ENCODE data around the gene RBM33. TPM values are rescaled to one million over a fixed set of nuclear protein-coding genes. Genes with fewer than 3 reads are reported as not detected.

RBM33 gene
- total RNA-seq, 2 donors from 2014 or later = 74.7 to 76.1 TPM

DNA sequence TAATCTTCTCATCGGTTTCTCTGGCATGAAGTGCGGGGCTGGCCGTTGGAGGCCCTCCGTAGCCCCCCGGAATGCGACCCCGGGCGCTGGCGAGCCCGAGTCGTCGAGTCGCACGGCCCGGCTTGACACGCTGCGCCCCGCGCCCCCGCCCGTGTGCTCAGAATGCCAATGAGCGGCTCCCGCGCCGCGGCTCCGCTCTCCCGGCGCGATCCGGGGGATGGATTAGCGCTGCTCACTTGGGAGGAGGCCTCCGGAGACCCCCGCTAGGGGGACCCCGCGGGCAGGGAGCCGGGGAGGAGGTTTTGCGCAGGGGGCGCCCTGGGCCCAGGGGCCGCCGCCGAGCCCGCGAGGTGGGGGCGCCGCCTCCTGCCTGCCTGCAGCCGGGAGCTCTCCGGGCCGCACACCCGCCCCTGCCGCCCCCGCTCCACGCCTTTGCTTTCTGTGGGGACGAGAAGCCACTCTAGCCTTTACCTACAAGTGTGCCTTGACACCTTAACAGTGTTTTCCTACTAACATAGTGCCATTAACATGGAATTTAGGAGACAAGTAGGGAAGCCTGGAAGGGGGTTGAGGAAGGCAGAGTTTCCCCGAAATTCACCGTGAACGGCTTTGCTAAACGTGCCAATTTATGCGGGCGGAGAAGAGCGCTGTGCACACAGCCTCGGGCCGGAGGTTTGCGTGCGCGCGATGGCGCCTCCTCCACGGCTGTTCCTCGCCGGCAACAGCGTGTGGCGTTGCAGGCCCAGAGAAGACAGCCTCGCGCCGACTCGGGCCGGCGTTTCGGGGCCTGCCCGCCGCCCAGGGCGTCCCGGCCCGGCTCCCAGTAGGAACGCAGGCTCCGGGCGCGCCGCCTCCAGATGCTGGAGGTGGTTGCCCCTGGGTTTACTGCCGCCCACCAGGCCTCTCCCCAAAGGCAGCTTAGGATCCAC is 160.7 kb downstream of the RBM33 start:
- DNase-seq (ENCODE audit: low spot score in 2 of 2) = peak in 1 of 2 donors; percentile 74
- no peaks in the 10 kb centered on the region for H3K9me3 Mint-ChIP-seq
- ATAC-seq = peak; percentile 43 to 78
- no peaks in the 10 kb centered on the region for H3K36me3 Mint-ChIP-seq
- H3K27ac Mint-ChIP-seq = no peak overlapping the region

- ATAC-seq (peak in 1 of 2 donors; percentile 18), DNase-seq (ENCODE audit: low spot score in 2 of 2) (no peak)
- H3K27ac Mint-ChIP-seq = no peak overlapping the region
- no peaks in the 10 kb centered on the region for H3K9me3 Mint-ChIP-seq
- H3K36me3 Mint-ChIP-seq = no peaks in the 10 kb centered on the region
Observed at GRCh38 chr7:155805826-155806095, 161.3 kb downstream of the RBM33 start.

DNA sequence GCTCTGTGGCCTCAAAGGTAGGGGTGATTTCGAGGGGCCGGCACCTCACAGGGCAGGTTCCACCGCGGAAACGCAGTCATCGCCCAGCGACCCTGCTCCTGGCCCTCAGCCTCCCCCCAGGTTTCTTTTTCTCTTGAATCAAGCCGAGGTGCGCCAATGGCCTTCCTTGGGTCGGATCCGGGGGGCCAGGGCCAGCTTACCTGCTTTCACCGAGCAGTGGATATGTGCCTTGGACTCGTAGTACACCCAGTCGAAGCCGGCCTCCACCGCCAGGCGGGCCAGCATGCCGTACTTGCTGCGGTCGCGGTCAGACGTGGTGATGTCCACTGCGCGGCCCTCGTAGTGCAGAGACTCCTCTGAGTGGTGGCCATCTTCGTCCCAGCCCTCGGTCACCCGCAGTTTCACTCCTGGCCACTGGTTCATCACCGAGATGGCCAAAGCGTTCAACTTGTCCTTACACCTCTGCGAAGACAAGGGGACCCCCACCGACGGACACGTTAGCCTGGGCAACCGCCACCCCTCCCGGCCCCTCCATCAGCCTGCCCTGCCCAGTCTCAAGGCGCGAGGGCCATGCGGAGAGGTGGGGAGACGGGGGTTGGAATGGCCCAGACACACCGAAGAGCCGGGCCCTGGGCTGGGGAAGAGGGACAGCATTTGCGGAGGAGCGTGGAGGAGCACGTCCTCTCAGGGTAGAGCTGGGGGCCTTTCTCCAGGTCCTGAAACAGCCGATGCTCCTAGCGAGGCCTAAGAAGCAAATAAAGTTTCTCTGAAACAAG is 161.8 kb downstream of the RBM33 start:
- ATAC-seq (no peak), DNase-seq (ENCODE audit: low spot score in 2 of 2) (no peak)
- Mint-ChIP-seq H3K36me3 (no peaks in the 10 kb centered on the region), H3K9me3 (no peaks in the 10 kb centered on the region), H3K27ac (no peak overlapping the region)

- DNase-seq (ENCODE audit: low spot score in 2 of 2) (no peak), ATAC-seq (no peak)
- H3K36me3 Mint-ChIP-seq = peaks cover 0 to 2% of the 10 kb centered on the region in 2 donors
- H3K27ac Mint-ChIP-seq = no peak overlapping the region
- H3K9me3 Mint-ChIP-seq = no peaks in the 10 kb centered on the region
Observed at GRCh38 chr7:155807065-155807671, 162.7 kb downstream of the RBM33 start.

GRCh38 chr7:155807789-155808548 is 163.5 kb downstream of the RBM33 start:
- Mint-ChIP-seq H3K27ac (peak overlapping the region in 1 of 2 donors; percentile 14), H3K9me3 (no peaks in the 10 kb centered on the region), H3K36me3 (peaks cover 0 to 4% of the 10 kb centered on the region in 2 donors)
- ATAC-seq (no peak), DNase-seq (ENCODE audit: low spot score in 2 of 2) (no peak)

- Mint-ChIP-seq H3K36me3 (peaks cover 0 to 4% of the 10 kb centered on the region in 2 donors), H3K27ac (peak overlapping the region in 1 of 2 donors; percentile 50), H3K9me3 (no peaks in the 10 kb centered on the region)
- DNase-seq (ENCODE audit: low spot score in 2 of 2) = no peak
- no peak for ATAC-seq
Observed at GRCh38 chr7:155808549-155809331, 164.3 kb downstream of the RBM33 start.

DNA sequence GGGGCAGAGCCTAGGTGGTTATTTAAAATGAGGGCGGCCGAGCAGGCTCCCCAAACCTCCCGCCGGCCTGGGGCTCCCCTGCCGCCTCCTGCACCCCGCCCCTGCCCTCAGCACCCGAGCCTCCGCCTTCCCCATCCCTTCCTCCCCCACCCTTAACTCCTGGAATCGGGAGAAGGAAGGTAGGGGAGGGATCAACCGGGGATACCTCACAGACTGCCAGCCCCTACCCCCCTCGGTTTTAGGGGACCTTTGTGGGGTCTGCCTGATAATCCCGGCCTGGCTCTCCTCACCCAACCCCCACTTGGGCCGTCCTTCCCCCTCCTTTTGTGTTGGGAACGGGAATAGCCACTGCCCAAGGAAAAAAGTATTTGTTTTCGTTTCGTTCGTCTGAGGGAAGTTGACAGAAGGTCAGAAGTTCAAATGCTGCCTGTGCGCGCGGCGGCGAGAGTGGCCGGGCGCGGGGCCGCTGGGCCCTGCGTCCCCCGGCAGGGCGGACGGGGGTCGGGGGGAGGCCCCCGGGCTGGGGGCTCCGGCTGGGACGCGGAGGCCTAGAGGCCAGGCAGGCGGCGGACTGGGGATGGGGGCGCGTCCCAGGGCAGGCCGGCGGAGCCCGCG is 165.0 kb downstream of the RBM33 start:
- no peak overlapping the region for H3K27ac Mint-ChIP-seq
- no peak for DNase-seq (ENCODE audit: low spot score in 2 of 2)
- H3K9me3 Mint-ChIP-seq = no peaks in the 10 kb centered on the region
- ATAC-seq = no peak
- H3K36me3 Mint-ChIP-seq = peaks cover 0 to 4% of the 10 kb centered on the region in 2 donors

- no peak for ATAC-seq
- no peaks in the 10 kb centered on the region for H3K9me3 Mint-ChIP-seq
- no peak overlapping the region for H3K27ac Mint-ChIP-seq
- DNase-seq (ENCODE audit: low spot score in 2 of 2) = no peak
- peaks cover 0 to 4% of the 10 kb centered on the region in 2 donors for H3K36me3 Mint-ChIP-seq
Observed at GRCh38 chr7:155809947-155810769, 165.7 kb downstream of the RBM33 start.

- DNase-seq (ENCODE audit: low spot score in 2 of 2) (no peak), ATAC-seq (no peak)
- H3K9me3 Mint-ChIP-seq = no peaks in the 10 kb centered on the region
- H3K36me3 Mint-ChIP-seq = peaks cover 0 to 4% of the 10 kb centered on the region in 2 donors
- H3K27ac Mint-ChIP-seq = no peak overlapping the region
Observed at GRCh38 chr7:155810770-155811559, 166.5 kb downstream of the RBM33 start.

DNA sequence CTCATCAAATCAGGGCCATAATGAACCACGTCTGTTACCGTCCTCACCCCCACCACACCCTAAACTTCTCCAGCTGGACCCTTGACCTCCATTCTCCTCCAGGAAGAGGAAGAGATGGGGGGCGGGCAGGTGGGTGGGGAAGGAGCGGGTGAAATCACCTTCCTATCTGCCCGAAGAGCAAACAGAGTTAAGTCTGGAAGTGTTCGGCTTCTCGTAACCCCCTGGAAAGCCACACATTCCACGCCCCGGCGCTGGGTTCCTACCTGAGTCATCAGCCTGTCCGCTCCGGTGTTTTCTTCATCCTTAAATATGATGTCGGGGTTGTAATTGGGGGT is 167.1 kb downstream of the RBM33 start:
- Mint-ChIP-seq H3K36me3 (peaks cover 0 to 4% of the 10 kb centered on the region in 2 donors), H3K9me3 (no peaks in the 10 kb centered on the region), H3K27ac (no peak overlapping the region)
- DNase-seq (ENCODE audit: low spot score in 2 of 2) = no peak
- ATAC-seq = no peak

DNA sequence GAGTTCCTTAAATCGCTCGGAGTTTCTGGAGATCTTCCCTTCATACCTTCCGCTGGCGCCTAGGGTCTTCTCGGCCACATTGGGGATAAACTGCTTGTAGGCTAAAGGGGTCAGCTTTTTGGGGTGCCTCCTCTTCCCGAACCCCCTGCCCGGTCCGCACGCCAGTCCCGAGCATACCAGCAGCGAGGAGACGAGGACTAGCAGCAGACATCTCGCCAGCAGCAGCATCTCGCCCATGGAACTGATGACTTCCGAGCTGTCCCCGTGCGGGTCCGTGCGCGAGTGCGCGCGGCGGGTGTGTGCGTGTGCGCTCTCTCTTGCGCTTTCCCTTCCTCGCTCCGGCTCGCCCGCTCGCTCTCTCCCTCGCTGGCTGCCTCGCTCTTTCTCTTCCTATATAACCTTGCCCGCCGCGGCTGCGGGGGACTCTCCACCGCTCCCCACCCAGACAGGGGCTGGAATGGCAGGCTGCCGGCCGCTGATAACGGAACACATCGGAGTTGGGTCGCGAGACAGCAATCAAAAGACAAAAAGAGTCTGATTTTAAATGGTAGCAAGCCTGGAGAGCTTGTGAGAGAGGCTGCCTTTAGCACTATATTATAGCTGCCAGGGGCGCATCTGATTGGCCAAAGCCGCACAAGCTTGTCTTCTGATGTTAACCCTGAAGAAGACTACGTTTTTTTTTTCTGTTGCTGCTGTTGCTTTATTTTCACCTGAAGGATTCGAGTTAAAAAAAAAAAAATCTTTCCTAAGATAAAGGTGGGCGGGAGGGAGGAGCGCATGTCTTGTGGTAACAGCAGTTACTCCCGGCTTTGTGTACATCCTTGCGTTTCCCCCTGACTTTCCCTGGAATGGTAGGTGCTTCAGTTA is 167.7 kb downstream of the RBM33 start, which contains the start of gene SHH:
Gene SHH, minus strand, starts transcription at position 569 of the 867 bp plus-strand sequence. Its CDS starts 341 bp downstream, at position 228.
- Mint-ChIP-seq H3K36me3 (peaks cover 0 to 4% of the 10 kb centered on the region in 2 donors), H3K27ac (no peak within 1 kb of the TSS), H3K9me3 (no peaks in the 10 kb centered on the region)
- DNase-seq (ENCODE audit: low spot score in 2 of 2) (no peak), ATAC-seq (peak in 1 of 2 donors; percentile 23)

GRCh38 chr7:155813125-155813524 is 168.7 kb downstream of the RBM33 start:
- peaks cover 0 to 4% of the 10 kb centered on the region in 2 donors for H3K36me3 Mint-ChIP-seq
- no peak for ATAC-seq
- DNase-seq (ENCODE audit: low spot score in 2 of 2) = no peak
- H3K27ac Mint-ChIP-seq = no peak overlapping the region
- H3K9me3 Mint-ChIP-seq = no peaks in the 10 kb centered on the region

GRCh38 chr7:155813546-155814315 is 169.3 kb downstream of the RBM33 start:
- peaks cover 0 to 4% of the 10 kb centered on the region in 2 donors for H3K36me3 Mint-ChIP-seq
- H3K27ac Mint-ChIP-seq = no peak overlapping the region
- DNase-seq (ENCODE audit: low spot score in 2 of 2) = no peak
- no peaks in the 10 kb centered on the region for H3K9me3 Mint-ChIP-seq
- no peak for ATAC-seq
